ENCODE data around the gene MYBPHL. TPM values are rescaled to one million over a fixed set of nuclear protein-coding genes. Genes with fewer than 3 reads are reported as not detected.

MYBPHL gene
- total and polyA plus RNA-seq, 2 experiments from 2014 or later = not detected

DNA sequence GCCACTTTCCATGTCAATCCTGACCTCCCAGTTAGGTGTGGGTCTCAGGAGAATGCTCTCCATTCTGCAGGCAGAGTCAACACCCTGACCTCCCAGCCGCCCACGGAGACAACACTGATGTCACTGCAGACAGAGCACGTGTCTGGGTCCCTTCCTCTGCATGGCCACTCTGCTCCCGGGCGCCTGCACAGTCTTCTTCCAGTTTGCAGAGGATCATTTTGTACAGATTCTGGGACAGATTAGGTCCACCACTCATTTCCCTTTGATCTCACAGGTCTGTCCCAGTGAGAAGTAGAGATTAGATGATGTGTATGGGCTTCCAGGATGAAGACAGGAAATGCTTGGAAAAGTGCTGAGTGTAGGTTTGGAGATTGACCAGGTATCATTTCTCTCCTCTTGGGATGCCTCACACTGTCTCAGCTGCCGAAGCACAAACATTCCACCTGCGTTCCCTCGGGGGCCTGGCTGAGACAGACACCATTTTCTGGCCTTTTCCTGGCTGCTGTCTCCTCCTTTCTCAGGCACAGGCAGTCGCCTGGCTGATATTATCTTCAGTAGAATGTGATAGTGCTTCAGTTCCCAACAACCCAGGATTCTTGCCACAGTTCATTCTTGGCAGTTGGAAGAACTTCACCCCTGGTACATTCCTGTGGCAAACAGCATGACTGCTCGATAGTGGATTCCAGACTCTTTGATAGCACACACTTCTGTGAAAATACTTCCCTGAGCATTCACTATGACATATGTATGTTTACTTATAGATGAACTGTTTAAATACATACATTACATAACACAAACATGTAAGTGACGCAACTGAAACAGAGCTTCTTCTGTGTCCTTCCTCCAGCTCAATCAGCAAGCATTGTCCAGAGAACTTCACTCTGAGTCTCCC lies 7.9 kb downstream of the MYBPHL start:
- no peak overlapping the region for H3K4me3 Mint-ChIP-seq
- peaks cover 9% of the 10 kb centered on the region for H3K4me1 Mint-ChIP-seq
- H3K27ac ChIP-seq (ENCODE audit: low read depth) = no peak overlapping the region
- no peaks in the 10 kb centered on the region for H3K9me3 Mint-ChIP-seq
- H3K4me3 ChIP-seq = no peak overlapping the region
- no peak overlapping the region for H3K27ac Mint-ChIP-seq
- H3K9me2 ChIP-seq (ENCODE audit: insufficient read depth) = no peaks in the 10 kb centered on the region
- H3K27me3 Mint-ChIP-seq (ENCODE audit: insufficient read depth, low read depth, poor library complexity) = peaks cover 10% of the 10 kb centered on the region
- no peaks in the 10 kb centered on the region for H3K27me3 ChIP-seq (ENCODE audit: insufficient read depth)
- TF ChIP-seq, protein P1, sequence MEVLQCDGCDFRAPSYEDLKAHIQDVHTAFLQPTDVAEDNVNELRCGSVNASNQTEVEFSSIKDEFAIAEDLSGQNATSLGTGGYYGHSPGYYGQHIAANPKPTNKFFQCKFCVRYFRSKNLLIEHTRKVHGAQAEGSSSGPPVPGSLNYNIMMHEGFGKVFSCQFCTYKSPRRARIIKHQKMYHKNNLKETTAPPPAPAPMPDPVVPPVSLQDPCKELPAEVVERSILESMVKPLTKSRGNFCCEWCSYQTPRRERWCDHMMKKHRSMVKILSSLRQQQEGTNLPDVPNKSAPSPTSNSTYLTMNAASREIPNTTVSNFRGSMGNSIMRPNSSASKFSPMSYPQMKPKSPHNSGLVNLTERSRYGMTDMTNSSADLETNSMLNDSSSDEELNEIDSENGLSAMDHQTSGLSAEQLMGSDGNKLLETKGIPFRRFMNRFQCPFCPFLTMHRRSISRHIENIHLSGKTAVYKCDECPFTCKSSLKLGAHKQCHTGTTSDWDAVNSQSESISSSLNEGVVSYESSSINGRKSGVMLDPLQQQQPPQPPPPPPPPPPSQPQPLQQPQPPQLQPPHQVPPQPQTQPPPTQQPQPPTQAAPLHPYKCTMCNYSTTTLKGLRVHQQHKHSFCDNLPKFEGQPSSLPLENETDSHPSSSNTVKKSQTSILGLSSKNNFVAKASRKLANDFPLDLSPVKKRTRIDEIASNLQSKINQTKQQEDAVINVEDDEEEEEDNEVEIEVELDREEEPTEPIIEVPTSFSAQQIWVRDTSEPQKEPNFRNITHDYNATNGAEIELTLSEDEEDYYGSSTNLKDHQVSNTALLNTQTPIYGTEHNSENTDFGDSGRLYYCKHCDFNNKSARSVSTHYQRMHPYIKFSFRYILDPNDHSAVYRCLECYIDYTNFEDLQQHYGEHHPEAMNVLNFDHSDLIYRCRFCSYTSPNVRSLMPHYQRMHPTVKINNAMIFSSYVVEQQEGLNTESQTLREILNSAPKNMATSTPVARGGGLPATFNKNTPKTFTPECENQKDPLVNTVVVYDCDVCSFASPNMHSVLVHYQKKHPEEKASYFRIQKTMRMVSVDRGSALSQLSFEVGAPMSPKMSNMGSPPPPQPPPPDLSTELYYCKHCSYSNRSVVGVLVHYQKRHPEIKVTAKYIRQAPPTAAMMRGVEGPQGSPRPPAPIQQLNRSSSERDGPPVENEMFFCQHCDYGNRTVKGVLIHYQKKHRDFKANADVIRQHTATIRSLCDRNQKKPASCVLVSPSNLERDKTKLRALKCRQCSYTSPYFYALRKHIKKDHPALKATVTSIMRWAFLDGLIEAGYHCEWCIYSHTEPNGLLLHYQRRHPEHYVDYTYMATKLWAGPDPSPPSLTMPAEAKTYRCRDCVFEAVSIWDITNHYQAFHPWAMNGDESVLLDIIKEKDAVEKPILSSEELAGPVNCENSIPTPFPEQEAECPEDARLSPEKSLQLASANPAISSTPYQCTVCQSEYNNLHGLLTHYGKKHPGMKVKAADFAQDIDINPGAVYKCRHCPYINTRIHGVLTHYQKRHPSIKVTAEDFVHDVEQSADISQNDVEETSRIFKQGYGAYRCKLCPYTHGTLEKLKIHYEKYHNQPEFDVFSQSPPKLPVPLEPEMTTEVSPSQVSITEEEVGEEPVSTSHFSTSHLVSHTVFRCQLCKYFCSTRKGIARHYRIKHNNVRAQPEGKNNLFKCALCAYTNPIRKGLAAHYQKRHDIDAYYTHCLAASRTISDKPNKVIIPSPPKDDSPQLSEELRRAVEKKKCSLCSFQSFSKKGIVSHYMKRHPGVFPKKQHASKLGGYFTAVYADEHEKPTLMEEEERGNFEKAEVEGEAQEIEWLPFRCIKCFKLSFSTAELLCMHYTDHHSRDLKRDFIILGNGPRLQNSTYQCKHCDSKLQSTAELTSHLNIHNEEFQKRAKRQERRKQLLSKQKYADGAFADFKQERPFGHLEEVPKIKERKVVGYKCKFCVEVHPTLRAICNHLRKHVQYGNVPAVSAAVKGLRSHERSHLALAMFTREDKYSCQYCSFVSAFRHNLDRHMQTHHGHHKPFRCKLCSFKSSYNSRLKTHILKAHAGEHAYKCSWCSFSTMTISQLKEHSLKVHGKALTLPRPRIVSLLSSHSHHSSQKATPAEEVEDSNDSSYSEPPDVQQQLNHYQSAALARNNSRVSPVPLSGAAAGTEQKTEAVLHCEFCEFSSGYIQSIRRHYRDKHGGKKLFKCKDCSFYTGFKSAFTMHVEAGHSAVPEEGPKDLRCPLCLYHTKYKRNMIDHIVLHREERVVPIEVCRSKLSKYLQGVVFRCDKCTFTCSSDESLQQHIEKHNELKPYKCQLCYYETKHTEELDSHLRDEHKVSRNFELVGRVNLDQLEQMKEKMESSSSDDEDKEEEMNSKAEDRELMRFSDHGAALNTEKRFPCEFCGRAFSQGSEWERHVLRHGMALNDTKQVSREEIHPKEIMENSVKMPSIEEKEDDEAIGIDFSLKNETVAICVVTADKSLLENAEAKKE (CRISPR knock-in tag; IDR thresholded peaks at IDR 0.05) = no peak
- no peaks in the 10 kb centered on the region for H3K4me1 ChIP-seq (ENCODE audit: insufficient read depth)
- H3K36me3 ChIP-seq (ENCODE audit: insufficient read depth) = no peaks in the 10 kb centered on the region
- H4K20me1 ChIP-seq (replicated peaks; ENCODE audit: insufficient read depth) = no peaks in the 10 kb centered on the region
- no peak for DNase-seq (ENCODE audit: low spot score)
- no peaks in the 10 kb centered on the region for H3F3A ChIP-seq (replicated peaks; ENCODE audit: low read depth)
- H3K4me2 ChIP-seq = no peak overlapping the region
- H2AFZ ChIP-seq = 0 out of 2 replicates have a peak overlapping the region, but pooled peaks have one; percentile 23
- no peak for ATAC-seq
- H3K79me2 ChIP-seq (replicated peaks; ENCODE audit: insufficient read depth) = no peaks in the 10 kb centered on the region
- no peaks in the 10 kb centered on the region for H3K36me3 Mint-ChIP-seq (ENCODE audit: low read depth)

DNA sequence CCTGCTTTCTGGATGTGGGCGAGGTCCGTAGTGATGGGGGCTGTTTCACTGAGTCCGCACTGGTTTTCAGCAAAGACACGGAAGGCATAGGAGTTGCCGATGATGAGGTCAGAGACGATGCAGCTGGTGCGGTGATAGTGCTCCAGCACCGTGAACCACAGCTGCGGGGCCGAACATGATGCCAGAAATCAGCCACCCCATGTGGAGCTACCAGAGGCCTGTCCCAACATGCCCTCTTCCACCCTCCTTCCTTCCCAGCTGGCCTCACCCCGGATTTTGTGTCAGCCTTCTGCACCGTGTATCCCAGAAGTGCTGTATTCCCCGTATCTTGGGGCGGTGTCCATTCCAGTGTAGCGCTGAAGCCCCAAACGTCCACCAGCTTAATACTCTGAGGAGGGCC lies 10.0 kb downstream of the MYBPHL start:
- no peaks in the 10 kb centered on the region for H3K36me3 ChIP-seq (ENCODE audit: insufficient read depth)
- DNase-seq (ENCODE audit: low spot score) (no peak), ATAC-seq (no peak)
- H3K4me3 ChIP-seq = no peak overlapping the region
- peak overlapping the region; percentile 32; the same call in 1 of the 2 replicates for H2AFZ ChIP-seq
- Mint-ChIP-seq H3K27ac (no peak overlapping the region), H3K4me3 (no peak overlapping the region), H3K27me3 (ENCODE audit: insufficient read depth, low read depth, poor library complexity) (peaks cover 16% of the 10 kb centered on the region), H3K4me1 (peaks cover 11% of the 10 kb centered on the region), H3K36me3 (ENCODE audit: low read depth) (no peaks in the 10 kb centered on the region), H3K9me3 (no peaks in the 10 kb centered on the region)
- H3K79me2 ChIP-seq (replicated peaks; ENCODE audit: insufficient read depth) = no peaks in the 10 kb centered on the region
- H4K20me1 ChIP-seq (replicated peaks; ENCODE audit: insufficient read depth) = no peaks in the 10 kb centered on the region
- H3K4me1 ChIP-seq (ENCODE audit: insufficient read depth) = no peaks in the 10 kb centered on the region
- no peaks in the 10 kb centered on the region for H3F3A ChIP-seq (replicated peaks; ENCODE audit: low read depth)
- H3K4me2 ChIP-seq = no peak overlapping the region
- H3K27ac ChIP-seq (ENCODE audit: low read depth) = no peak overlapping the region
- H3K27me3 ChIP-seq (ENCODE audit: insufficient read depth) = no peaks in the 10 kb centered on the region
- no peaks in the 10 kb centered on the region for H3K9me2 ChIP-seq (ENCODE audit: insufficient read depth)
- TF ChIP-seq, protein P1 (CRISPR knock-in tag; IDR thresholded peaks at IDR 0.05) = no peak

Data from GM23338 (cell line).